Stimulated activated CD8-positive, alpha-beta memory T cell treated with anti-CD3 and anti-CD28 coated beads, Interleukin-15, amount 100 ng/mL, for 1 hour (primary cell): ENCODE data around the gene STK11.
A peak's percentile ranks its signal among the peaks of the same experiment; 100 is the strongest.
"Not testable (repeated sequence)": the region's sequence is repeated elsewhere in the genome, so short reads cannot be mapped to it uniquely, and the experiment has no call there.

ENCODE experiments used
- DNase-seq: peaks from one replicate; pipeline ENCODE4 v3.0.0-alpha.2; 2020; ENCODE audit warnings: low read depth

STK11 gene

DNA sequence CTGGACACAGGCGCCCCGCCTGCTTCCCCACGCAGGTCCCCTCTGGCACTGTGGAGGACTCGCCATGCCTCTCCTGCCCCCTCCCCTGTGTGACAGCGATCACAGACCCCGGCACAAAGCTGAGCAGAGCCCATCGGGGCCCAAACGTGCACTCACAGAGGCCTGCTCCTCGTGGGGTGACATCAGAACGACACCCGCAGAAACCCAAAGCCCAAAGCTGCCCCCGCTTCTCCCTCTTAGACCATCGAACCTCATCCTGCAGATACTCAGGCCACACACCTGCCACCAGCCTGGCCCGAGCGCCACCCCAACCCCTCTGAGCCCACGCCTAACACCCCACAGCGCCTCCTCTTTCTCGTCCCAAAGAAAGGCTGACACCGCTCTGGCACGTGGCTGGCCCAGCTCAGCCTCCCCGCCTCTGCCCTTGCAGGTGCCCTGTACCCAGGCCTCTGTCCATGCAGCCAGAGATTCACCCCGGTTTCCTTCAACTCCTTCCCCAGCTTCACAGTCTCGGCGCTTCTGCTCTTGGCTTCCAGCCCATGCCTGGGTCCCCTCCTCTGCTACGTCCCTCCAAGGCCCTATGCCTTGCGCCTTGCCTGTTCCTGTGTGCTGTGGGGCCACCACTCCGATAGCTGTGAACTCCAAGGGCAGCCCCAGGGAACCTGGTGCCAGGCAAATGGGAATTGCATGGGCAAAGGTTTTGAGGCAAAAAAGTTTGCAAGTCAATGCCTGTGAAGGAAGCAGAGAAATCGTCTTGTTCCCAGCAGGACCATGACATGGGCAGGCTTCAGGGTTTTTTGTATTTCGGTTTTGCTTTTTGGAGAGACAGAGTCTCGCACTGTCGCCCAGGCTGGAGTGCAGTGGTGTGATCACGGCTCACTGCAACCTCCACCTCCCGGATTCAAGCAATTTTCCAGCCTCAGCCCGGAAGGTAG, 33.1 kb downstream of the STK11 start:
- no peak for DNase-seq

- no peak for DNase-seq
Observed at GRCh38 chr19:1239420-1239795, 33.8 kb downstream of the STK11 start.

- DNase-seq, result peak; percentile 71
Observed at GRCh38 chr19:1239796-1240737, 34.5 kb downstream of the STK11 start.

- DNase-seq, result no peak
Observed at GRCh38 chr19:1240925-1241324, 35.3 kb downstream of the STK11 start.

GRCh38 chr19:1241417-1242095, 36.0 kb downstream of the STK11 start, which contains the start of gene ATP5F1D:
TSS of gene ATP5F1D (plus strand) at chr19:1241751. CDS start at chr19:1241851, 100 bp downstream.
- DNase-seq, result peak; percentile 79

GRCh38 chr19:1243768-1244692, 38.5 kb downstream of the STK11 start:
- peak; percentile 79 for DNase-seq

- DNase-seq, result no peak
Observed at GRCh38 chr19:1244693-1245451, 39.3 kb downstream of the STK11 start.

DNA sequence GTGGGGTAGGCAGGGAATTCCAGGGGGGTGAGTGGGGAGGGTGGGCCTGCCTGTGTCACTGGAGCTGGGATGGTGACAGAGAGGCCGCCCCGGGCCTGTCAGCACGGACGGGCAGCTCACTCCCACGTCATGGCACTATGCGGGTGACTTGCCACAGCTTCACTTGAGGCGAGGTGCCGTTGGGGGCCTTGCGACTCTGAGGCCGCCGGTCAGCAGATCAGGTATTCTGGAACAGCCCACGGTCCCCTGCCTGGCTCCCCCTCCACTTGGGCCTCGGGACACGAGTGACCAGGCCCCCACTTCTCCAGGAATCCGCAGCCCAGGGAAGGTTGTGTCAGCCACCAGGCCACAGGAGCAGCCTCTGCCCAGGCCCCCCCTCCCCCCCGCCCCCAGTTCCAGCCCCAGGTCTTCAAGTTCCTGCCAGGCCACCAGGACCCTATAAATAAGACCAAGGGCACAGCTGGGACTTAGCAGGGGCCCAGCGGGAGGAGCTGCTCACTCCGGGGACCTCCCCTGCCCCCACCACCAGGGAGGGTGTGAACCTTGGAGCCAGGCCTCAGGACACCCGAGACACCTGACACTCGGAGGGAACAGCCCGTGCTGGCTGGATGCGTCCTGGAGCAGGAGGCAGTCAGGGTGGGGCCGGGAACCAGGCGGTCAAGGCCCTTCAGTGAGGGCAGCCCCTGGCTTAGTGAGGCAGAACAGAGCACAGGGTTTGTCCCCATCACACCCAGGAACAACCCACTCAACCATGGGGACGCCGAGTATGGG, 40.1 kb downstream of the STK11 start:
- DNase-seq, result no peak

DNA sequence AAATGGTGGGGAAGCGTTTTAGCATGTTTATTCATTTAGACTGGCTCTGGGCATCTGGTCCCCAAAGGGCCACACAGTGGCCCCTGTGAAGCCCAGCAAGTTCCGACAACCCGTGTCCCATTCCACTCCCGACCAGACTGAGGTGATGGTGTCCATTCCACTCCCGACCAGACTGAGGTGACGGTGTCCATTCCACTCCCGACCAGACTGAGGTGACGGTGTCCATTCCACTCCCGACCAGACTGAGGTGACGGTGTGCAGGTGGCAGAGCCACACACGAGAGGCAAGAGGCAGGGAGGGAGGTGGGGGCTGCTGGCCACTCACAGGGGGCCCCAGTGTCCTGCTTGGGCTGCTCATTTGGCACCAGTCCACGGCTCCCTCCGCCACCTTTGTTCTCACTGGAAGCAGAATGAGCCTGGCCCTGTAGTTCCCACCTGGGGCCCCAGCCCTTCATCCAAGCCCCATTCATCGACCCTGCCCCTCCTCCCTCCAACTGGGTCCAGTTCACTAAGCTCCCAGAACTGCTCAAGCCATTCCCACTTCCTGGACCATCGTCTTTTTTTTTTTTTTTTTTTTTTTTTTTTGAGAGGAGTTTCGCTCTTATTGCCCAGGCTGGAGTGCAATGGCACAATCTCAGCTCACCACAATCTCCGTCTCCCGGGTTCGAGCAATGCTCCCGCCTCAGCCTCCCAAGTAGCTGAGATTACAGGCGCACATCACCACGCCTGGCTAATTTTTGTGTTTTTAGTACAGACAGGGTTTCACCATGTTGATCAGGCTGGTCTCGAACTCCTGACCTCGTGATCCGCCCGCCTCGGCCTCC, 40.9 kb downstream of the STK11 start:
- not testable (repeated sequence) for DNase-seq

- DNase-seq, result no peak
Observed at GRCh38 chr19:1247748-1248138, 42.2 kb downstream of the STK11 start.

DNA sequence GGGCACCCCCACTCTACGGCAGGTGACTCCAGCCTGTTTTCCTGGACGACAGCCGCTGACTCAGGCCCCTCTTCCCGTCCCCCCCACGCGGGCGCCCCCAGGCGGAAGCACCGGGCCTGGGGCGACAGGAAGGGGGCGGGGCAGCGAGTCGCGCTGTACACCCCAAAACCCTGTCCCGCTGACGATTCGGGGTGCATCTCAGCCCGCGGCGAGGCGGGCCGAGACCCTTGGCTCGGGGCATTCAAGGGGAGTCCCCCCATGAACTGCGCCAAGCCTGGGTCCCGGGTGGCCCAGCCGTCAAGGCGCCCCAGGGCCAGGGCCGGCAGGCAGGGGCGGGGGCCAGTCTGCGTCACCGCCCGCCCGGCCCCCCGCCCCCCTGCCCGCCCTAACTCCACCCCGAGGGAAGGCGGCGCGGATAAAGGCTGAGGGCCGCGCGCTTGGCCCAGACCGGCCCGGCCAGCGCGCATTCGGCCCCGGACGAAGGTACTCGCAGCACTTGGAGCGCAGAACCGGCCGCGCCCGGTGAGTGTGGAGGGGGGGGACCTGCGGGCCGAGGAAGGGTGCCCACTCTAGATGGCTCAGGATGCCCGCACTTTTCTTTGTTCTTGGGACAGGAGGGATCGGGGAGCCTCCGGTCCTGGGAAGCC, 42.7 kb downstream of the STK11 start, which contains the start of gene MIDN:
TSS of gene MIDN (plus strand) at position 445 of the 647 bp plus-strand sequence. CDS start 1,714 bp downstream, outside the sequence.
- no peak for DNase-seq

- peak; percentile 59 for DNase-seq
Observed at GRCh38 chr19:1248786-1249297, 43.3 kb downstream of the STK11 start.

DNA sequence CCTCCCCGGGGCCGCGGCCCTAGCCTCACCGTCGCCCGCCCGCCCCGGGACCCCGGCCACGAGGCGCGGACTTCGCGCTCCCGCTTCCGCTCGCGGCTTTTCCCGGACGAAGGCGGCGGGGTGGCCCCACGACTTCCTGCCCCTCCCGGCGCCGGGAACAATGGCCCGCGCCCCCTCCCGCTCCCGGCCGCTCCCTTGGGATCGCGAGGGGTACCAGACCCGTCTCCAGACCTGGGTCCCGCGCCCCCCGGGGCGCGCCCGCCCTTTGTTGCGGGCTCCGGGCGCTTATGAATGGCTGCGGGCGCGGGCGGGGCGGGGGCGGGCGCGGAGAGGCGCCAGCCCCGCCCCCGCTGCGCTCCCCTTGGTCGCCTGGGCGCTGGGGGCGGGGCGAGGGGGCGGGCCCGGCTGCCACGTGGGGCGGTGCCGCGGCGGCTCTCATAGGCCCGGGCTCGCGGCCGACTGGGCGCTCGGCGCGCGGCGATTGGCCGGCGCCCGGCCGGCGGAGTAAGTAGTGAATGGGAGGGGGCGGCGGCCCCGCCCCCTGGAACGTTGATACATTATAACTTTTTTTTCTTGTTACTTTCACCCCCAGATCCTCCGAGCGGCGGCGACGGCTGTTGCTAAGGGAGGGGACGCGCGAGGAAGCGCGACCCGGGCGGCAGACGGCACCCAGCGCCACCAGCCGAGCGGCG, 43.9 kb downstream of the STK11 start:
- DNase-seq, result peak; percentile 78

DNA sequence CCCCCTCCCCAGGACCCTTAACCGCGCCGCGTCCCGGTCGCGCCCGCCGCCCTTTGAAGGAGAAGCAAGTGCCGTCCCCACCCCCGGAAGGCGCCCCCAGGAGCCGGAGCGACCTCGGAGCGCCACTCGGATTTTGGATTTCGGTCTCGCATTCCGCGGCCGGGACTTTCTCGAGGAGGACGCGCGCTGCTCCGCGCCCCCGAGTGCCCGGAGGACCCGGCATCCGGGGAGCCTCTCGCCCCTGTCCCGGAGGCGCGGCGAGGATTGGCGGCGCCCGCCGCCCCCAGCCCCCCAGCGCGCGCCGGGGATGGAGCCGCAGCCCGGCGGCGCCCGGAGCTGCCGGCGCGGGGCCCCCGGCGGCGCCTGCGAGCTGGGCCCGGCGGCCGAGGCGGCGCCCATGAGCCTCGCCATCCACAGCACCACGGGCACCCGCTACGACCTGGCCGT, 44.4 kb downstream of the STK11 start:
- no peak for DNase-seq

DNA sequence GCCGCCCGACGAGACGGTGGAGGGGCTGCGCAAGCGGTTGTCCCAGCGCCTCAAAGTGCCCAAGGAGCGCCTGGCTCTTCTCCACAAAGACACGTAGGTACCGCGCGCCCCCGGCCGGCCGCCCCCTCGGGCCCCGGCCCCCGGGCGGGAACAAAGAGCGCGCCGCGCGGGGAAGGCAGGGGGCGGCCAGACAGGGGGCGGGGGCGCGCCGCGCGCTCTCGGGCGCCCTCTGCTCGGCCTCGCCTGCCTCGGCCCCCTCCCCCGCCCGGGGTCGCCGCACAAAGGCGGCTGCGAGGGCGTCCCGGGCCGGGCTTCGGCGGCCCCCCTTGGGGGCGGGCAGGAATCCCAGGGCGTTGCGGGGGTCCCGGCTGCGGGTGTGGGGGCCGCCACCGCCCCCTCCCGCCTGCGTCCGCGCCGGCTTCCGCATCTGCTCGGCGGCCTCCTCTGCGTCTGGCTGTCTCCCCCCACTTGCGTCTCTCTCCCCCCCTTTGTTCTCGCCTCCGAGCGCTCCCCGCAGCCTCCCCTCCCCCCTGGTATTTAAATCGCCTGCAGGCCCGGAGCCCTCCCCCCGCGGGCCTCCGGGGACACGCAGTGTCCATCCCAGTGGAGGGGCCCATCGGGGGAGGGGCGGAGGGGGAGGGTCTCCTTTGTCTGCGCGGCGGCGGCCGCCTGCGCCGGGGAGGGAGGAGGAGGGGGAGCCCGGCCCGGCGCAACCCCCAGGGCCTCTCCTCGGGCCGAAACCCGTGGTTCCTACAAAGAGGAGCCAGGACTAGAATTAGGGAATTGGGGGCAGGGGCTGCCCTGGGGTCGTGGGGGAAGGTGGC, 45.1 kb downstream of the STK11 start:
- DNase-seq, result no peak
